Prostate gland (tissue), 2 donors: ENCODE measurements around the gene SLC2A5.

Experiments
- POLR2A ChIP-seq: fragments of 450-650 bp; IDR thresholded peaks from one replicate; pipeline ENCODE4 v1.6.1; 2016; ENCODE audit warnings: antibody characterized with exemption, mild to moderate bottlenecking
- POLR2AphosphoS5 ChIP-seq: sonication (generic); formaldehyde crosslinking; IDR thresholded peaks from one replicate; pipeline ENCODE4 v1.6.1; 2017; ENCODE audit warnings: antibody characterized with exemption
- TF ChIP-seq, protein P1 (sequence below), 4 experiments: fragments of 200-600 bp in 2 of 4; fragments of 450-650 bp in 2 of 4; sonication (generic) in 2 of 4; IDR thresholded peaks; 1 replicate in 3 of 4; 2 replicates in 1 of 4; pipeline ENCODE4 v1.5.1; 2016 to 2019; ENCODE audit warnings: antibody characterized with exemption in 4 of 4, mild to moderate bottlenecking in 2 of 4, moderate library complexity in 2 of 4

DNA sequence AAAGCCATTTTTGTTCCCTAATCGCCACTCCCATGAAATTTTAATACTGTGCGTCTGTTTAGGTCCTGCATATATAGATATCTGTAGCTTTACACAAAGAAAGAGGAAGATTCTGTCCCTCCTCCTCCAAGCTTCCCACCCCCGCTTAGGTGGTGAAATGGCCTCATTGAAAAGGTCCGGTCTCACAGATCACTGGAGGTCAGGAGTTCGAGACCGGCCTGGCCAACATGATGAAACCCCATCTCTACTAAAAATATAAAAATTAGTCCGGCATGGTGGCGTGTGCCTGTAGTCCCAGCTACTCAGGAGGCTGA lies 64.1 kb downstream of the SLC2A5 start:
- TF ChIP-seq, protein P1, sequence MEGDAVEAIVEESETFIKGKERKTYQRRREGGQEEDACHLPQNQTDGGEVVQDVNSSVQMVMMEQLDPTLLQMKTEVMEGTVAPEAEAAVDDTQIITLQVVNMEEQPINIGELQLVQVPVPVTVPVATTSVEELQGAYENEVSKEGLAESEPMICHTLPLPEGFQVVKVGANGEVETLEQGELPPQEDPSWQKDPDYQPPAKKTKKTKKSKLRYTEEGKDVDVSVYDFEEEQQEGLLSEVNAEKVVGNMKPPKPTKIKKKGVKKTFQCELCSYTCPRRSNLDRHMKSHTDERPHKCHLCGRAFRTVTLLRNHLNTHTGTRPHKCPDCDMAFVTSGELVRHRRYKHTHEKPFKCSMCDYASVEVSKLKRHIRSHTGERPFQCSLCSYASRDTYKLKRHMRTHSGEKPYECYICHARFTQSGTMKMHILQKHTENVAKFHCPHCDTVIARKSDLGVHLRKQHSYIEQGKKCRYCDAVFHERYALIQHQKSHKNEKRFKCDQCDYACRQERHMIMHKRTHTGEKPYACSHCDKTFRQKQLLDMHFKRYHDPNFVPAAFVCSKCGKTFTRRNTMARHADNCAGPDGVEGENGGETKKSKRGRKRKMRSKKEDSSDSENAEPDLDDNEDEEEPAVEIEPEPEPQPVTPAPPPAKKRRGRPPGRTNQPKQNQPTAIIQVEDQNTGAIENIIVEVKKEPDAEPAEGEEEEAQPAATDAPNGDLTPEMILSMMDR (IDR thresholded peaks at IDR 0.05): no peak
- TF ChIP-seq POLR2AphosphoS5 (no peak), POLR2A (no peak)
